HG03558 (cell line): ENCODE results near the gene MSL2.
"Not testable (repeated sequence)": the region's sequence is repeated elsewhere in the genome, so short reads cannot be mapped to it uniquely, and the experiment has no call there.

Experiments
- ATAC-seq: cut with Tn5 transposase; IDR thresholded peaks from one replicate; pipeline ENCODE4 v1.9.1; 2021; ENCODE audit warnings: moderate number of reproducible peaks; ENCODE audit not compliant: unreplicated experiment; ENCODE audit errors: extremely low read depth

The MSL2 gene

DNA sequence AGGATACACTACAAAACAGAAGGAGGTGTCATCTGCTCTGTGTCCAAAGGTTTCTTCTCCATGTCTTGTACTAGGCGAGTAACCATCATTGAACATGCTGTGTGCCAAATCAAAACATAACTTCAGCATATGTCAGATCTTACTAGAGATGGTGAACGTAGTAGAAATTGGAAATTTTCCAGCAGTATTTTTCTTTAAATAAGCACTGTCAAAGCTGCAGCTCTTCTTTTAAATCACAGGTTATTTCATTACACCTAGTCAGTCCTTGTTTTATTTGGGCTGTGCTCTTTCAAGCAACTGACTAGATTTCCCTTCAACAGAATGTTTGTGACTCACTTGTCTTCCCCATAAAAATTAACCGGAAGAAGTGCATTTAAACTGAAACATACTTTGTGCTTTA is 46.5 kb downstream of the MSL2 start:
- ATAC-seq: no peak

DNA sequence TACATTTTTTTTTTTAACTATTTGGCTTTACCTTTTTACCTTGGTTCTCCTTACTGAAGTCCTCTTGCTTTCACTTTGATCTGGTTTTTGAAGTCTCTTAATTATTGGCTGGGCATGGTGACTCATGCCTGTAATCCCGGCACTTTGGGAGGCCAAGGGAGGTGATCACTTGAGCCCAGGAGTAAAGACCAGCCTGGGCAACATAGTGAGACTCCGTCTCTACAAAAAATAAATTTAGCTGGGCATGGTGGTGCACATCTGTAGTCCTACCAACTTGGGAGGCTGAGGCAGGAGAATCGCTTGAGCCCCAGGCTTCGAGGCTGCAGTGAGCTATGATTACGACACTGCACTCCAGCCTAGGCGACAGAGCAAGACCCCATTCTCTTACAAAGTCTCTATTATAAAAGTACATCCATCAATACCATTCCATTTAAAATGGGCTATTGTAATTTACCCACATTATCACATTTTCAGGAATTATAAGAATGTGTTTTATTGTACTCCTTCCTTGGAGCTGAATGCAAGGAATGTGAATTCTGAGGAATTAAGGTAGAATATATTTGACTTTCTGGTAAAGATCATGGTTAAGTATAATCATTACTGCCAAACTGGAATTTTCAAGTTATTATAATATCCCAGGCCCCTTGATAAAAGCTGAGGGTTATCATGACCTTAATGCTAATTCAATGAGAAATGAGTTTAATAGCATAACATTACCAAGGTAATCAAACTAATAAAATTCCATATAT is 49.0 kb downstream of the MSL2 start:
- ATAC-seq: no peak

DNA sequence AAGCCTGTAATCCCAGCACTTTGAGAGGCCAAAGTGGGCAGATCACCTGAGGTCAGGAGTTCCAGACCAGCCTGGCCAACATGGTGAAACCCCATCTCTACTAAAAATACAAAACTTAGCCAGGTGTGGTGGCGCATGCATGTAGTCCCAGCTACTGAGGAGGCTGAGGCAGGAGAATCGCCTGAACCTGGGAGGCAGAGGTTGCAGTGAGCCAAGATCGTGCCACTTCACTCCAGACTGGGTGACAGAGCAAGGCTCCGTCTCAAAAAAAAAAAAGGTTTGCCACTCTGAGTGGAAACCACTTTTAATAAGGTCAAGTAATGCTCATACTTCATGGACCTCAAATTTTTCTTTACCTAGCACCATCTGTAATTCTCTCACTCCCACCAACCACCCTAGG is 51.7 kb downstream of the MSL2 start:
- ATAC-seq: not testable (repeated sequence)

- no peak for ATAC-seq
Observed at GRCh38 chr3:136142592-136142991, 53.5 kb downstream of the MSL2 start.

GRCh38 chr3:136141891-136142290 is 54.2 kb downstream of the MSL2 start:
- no peak for ATAC-seq

DNA sequence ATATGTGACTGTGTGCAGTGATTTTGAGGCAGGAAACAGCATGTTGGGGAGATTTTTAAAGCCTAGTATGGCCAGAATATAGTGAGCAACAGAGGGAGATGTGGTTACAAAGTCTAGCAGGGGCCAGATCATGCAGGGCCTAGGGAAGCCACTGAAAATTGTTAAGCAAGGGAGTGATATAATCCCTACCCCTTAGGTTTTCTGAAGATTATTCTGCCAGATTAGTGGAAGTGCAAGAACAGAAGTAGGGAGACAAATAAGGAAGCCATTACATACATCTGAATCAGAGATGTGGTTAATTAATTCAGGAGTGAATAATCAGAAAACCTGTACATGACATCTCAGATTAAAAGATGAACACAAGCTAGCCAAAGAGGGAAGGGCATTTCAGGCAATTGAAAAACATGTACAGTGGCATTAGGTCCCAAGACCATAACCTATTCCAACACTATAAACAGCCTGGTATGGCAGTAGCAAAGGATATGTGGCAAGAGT is 54.8 kb downstream of the MSL2 start:
- ATAC-seq: no peak

GRCh38 chr3:136136454-136136853 is 59.7 kb downstream of the MSL2 start:
- ATAC-seq: no peak

GRCh38 chr3:136135039-136135802 is 60.9 kb downstream of the MSL2 start:
- ATAC-seq: no peak

DNA sequence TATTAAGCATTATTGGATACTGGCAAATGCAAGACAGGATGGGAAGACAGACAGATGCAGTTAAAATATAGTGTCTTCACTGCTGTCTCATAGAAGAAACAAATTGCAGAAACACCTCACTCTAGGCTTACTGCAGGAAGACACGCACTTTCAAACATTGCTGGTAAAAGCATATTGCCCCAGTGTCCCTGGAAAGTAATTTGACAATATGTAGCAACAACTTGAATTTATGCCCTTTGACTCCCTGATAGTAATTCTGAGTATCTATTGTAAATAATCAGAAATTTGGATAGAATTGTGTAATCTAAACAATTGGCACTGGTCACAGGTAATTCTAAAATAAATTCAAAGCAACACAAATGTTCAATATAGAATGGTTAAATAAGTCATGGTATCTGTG is 62.0 kb downstream of the MSL2 start:
- ATAC-seq: no peak

DNA sequence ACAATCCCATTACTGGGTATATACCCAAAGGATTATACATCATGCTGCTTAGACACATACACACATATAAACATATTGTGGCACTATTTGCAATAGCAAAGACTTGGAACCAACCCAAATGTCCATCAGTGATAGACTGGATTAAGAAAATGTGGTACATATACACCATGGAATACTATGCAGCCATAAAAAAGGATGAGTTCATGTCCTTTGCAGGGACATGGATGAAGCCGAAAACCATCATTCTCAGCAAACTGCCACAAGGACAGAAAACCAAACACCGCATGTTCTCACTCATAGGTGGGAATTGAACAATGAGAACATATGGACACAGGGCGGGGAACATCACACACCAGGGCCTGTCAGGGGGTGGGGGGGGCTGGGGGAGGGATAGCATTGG is 64.5 kb downstream of the MSL2 start:
- ATAC-seq: not testable (repeated sequence)

- ATAC-seq: no peak
Observed at GRCh38 chr3:136122006-136122405, 74.1 kb downstream of the MSL2 start.

DNA sequence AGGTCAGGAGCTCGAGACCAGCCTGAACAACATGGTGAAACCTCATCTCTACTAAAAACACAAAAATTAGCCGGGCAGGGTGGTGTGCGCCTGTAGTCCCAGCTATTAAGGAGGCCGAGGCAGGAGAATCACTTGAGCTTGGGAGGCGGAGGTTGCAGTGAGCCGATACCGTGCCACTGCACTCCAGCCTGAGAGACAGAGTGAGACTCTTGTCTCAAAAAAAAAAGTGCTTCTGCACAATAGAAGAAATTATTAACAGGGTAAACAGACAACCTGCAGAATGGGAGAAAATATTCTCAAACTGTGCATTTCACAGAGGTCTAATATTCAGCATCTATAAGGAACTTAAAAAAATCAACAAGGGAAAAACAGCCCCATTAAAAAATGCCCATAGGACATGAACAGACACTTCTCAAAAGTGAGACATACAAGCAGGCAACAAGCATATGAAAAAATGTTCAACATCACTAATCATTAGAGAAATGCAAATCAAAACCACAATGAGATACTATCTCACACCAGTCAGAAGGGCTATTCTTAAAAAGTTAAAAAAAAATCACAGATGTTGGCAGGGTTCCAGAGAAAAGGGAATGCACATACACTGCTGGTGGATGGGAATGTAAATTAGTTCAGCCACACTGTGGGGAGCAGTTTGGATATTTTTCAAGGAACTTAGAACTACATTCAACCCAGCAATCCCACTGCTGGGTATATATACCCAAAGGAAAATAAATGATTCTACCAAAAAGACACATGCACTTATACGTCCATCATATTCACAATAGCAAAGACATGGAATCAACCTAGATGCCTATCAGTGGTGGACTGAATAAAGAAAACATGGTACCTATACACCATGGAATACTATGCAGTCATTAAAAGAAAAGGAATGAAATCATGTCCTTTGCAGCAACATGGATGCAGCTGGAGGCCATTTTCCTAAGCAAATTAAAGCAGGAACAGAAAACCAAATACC is 75.5 kb downstream of the MSL2 start:
- ATAC-seq: peak; percentile 74

- ATAC-seq: not testable (repeated sequence)
Observed at GRCh38 chr3:136119783-136120182, 76.4 kb downstream of the MSL2 start.

DNA sequence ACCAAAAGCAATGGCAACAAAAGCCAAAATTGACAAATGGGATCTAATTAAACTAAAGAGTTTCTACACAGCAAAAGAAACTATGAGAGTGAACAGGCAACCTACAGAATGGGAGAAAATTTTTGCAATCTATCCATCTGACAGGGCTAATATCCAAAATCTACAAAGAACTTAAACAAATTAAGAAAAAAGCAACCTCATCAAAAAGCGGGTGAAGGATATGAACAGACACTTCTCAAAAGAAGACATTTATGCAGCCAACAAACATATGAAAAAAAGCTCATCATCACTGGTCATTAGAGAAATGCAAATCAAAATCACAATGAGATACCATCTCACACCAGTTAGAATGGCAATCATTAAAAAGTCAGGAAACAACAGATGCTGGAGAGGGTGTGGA is 76.8 kb downstream of the MSL2 start:
- not testable (repeated sequence) for ATAC-seq

GRCh38 chr3:136114421-136114820 is 81.7 kb downstream of the MSL2 start:
- no peak for ATAC-seq

DNA sequence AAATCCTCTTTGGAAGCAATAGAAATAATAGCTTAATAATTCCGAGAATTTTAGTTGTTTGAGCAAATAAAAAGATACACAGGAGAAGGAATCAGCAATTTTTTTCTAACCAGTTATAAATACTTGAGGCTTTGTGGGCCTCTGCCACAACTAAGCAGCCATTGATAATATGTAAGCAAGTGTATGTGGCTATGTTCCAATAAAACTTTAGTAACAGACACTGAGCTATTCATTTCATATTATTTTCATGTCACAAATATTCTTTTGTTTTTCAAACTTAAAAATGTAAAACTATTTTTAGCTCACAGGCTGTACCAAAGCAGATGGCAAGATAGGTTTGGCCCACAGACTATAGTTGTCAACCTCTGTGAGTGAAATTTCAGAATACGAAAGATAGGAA is 85.7 kb downstream of the MSL2 start:
- ATAC-seq: no peak

- ATAC-seq: peak; percentile 92
Observed at GRCh38 chr3:136109499-136109898, 86.6 kb downstream of the MSL2 start.

GRCh38 chr3:136106101-136106500 is 90.0 kb downstream of the MSL2 start:
- no peak for ATAC-seq

GRCh38 chr3:136105044-136105443 is 91.1 kb downstream of the MSL2 start:
- ATAC-seq: no peak
